Suprapubic skin (tissue), 4 donors: Measurements from ENCODE around the gene CHST14. TPM values are rescaled to one million over a fixed set of nuclear protein-coding genes. Genes with fewer than 3 reads are reported as not detected.

ENCODE experiments used
- DNase-seq, 2 donors: peaks; one replicate each; pipeline ENCODE4 v3.0.0-alpha.2; 2019; ENCODE audit warnings: low spot score in 2 of 2
- H3K27ac ChIP-seq: fragments of 200-600 bp; sonication (generic); one replicate; pipeline ENCODE4 v1.5.1; 2019
- H3K27me3 ChIP-seq: fragments of 200-600 bp; sonication (generic); one replicate; pipeline ENCODE4 v1.5.1; 2019
- H3K36me3 ChIP-seq: fragments of 200-600 bp; sonication (generic); one replicate; pipeline ENCODE4 v1.5.1; 2019
- H3K4me1 ChIP-seq: fragments of 200-600 bp; sonication (generic); one replicate; pipeline ENCODE4 v1.5.1; 2019
- H3K4me3 ChIP-seq: fragments of 200-600 bp; sonication (generic); one replicate; pipeline ENCODE4 v1.5.1; 2019; ENCODE audit warnings: mild to moderate bottlenecking
- H3K9me3 ChIP-seq: fragments of 200-600 bp; sonication (generic); one replicate; pipeline ENCODE4 v1.5.1; 2019
- EP300 ChIP-seq: sonication (generic); formaldehyde crosslinking; IDR thresholded peaks from one replicate; pipeline ENCODE4 v1.6.1; 2017; ENCODE audit warnings: antibody characterized with exemption
- POLR2A ChIP-seq, 2 donors: fragments of 450-650 bp; IDR thresholded peaks; one replicate each; pipeline ENCODE4 v1.6.1; 2017; ENCODE audit warnings: antibody characterized with exemption in 2 of 2, mild to moderate bottlenecking in 2 of 2, moderate library complexity in 2 of 2
- POLR2AphosphoS5 ChIP-seq, 3 donors: sonication (generic); formaldehyde crosslinking; IDR thresholded peaks; one replicate each; pipeline ENCODE4 v1.6.1; 2017; ENCODE audit warnings: antibody characterized with exemption in 3 of 3
- WGBS: methylation state at CpG from one replicate; pipeline ENCODE4 v1.1.5; 2018; 5-methylcytosine and 5-hydroxymethylcytosine counted together
- total RNA-seq, 4 donors: library from RNA; depleted of rRNA; stranded (reverse); fragments of >200 nt; gene quantifications; one replicate each; pipeline ENCODE4 v1.1.0, GENCODE V29; 2016
- TF ChIP-seq, protein P1 (sequence below), 2 donors: fragments of 200-600 bp in 1 of 2; fragments of 450-650 bp in 1 of 2; sonication (generic) in 1 of 2; IDR thresholded peaks; one replicate each; pipeline ENCODE4 v1.5.1; 2016 to 2019; ENCODE audit warnings: antibody characterized with exemption in 2 of 2, mild to moderate bottlenecking in 1 of 2, moderate library complexity in 1 of 2

Gene CHST14
- total RNA-seq, 4 donors from 2014 or later: 6.9 to 13.6 (median 8.3) TPM

DNA sequence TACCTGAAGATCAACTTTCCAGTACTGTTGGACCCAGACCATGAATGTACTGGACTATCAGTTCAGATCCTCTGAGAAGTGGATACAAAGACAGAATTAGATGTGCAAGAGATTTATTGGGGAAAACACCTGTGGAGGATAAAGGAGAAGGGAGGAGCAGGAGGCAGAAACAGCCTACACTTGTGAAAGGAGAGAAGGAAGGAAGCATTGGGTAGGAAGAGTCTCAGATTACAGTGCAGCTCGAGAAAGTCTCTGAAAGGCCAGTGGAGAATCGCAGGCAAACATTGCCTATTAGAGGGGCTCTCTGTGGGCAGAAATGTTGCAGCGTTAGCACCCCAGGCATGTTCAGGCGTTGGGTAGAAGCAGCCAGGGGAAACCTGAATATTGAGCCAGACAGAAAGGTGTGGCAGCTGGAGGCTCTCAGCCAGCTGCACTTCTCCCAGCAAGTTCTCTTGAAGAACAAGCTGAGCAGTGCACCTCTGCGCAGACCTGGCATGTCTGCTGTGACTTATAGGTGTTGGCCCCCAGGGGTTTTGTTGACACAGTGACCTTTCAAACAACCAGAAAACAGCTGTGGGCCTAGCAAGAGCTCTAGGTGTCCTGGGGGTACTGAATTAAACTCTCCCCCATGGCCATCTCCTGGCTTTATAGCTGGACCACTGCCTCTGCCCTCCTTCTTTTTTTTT lies 7.0 kb downstream of the CHST14 start:
- Histone ChIP-seq H3K36me3 (no peaks in the 10 kb centered on the region), H3K27me3 (no peaks in the 10 kb centered on the region), H3K4me3 (no peak overlapping the region), H3K9me3 (no peaks in the 10 kb centered on the region), H3K27ac (no peak overlapping the region), H3K4me1 (peaks cover 15% of the 10 kb centered on the region)
- DNase-seq: peak in 1 of 2 donors; percentile 32
- TF ChIP-seq POLR2A (IDR thresholded peaks at IDR 0.05) (no peak), EP300 (no peak), POLR2AphosphoS5 (IDR thresholded peaks at IDR 0.05) (no peak)
- 33% methylated on average over 5 of the region's 5 CpGs for WGBS

- H3K36me3 ChIP-seq: no peaks in the 10 kb centered on the region
Measured at GRCh38 chr15:40479024-40479423, 8.2 kb downstream of the CHST14 start.

GRCh38 chr15:40481341-40482074 lies 10.7 kb downstream of the CHST14 start:
- WGBS: 57% methylated on average over 1 of the region's 1 CpG
- H3K9me3 ChIP-seq: no peaks in the 10 kb centered on the region

More at GRCh38 chr15:40479024-40479423, 8.2 kb downstream of the CHST14 start:
- Histone ChIP-seq H3K27me3 (no peaks in the 10 kb centered on the region), H3K4me1 (peaks cover 15% of the 10 kb centered on the region), H3K9me3 (no peaks in the 10 kb centered on the region), H3K27ac (no peak overlapping the region), H3K4me3 (no peak overlapping the region)
- TF ChIP-seq, protein P1, sequence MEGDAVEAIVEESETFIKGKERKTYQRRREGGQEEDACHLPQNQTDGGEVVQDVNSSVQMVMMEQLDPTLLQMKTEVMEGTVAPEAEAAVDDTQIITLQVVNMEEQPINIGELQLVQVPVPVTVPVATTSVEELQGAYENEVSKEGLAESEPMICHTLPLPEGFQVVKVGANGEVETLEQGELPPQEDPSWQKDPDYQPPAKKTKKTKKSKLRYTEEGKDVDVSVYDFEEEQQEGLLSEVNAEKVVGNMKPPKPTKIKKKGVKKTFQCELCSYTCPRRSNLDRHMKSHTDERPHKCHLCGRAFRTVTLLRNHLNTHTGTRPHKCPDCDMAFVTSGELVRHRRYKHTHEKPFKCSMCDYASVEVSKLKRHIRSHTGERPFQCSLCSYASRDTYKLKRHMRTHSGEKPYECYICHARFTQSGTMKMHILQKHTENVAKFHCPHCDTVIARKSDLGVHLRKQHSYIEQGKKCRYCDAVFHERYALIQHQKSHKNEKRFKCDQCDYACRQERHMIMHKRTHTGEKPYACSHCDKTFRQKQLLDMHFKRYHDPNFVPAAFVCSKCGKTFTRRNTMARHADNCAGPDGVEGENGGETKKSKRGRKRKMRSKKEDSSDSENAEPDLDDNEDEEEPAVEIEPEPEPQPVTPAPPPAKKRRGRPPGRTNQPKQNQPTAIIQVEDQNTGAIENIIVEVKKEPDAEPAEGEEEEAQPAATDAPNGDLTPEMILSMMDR (IDR thresholded peaks at IDR 0.05): no peak
- no peak for TF ChIP-seq EP300
- no peak for TF ChIP-seq POLR2AphosphoS5 (IDR thresholded peaks at IDR 0.05)
- peak in 1 of 2 donors; percentile 52 for DNase-seq

GRCh38 chr15:40483919-40484318 lies 13.1 kb downstream of the CHST14 start:
- H3K9me3 ChIP-seq: no peaks in the 10 kb centered on the region
- no peaks in the 10 kb centered on the region for H3K36me3 ChIP-seq
- H3K4me1 ChIP-seq: peaks cover 2% of the 10 kb centered on the region
- no peak overlapping the region for H3K4me3 ChIP-seq
- 96% methylated on average over 2 of the region's 2 CpGs for WGBS
- H3K27ac ChIP-seq: no peak overlapping the region
- no peaks in the 10 kb centered on the region for H3K27me3 ChIP-seq
- TF ChIP-seq, protein P1 (IDR thresholded peaks at IDR 0.05): no peak
- no peak for TF ChIP-seq POLR2AphosphoS5 (IDR thresholded peaks at IDR 0.05)
- no peak for TF ChIP-seq EP300
- no peak for TF ChIP-seq POLR2A (IDR thresholded peaks at IDR 0.05)
- no peak for DNase-seq

More at GRCh38 chr15:40481341-40482074, 10.7 kb downstream of the CHST14 start:
- no peak for DNase-seq
- Histone ChIP-seq H3K4me1 (peaks cover 15% of the 10 kb centered on the region), H3K4me3 (no peak overlapping the region), H3K27me3 (no peaks in the 10 kb centered on the region), H3K36me3 (no peaks in the 10 kb centered on the region), H3K27ac (no peak overlapping the region)
- TF ChIP-seq POLR2A (IDR thresholded peaks at IDR 0.05) (no peak), POLR2AphosphoS5 (IDR thresholded peaks at IDR 0.05) (no peak), EP300 (no peak)
- TF ChIP-seq, protein P1 (IDR thresholded peaks at IDR 0.05): no peak

GRCh38 chr15:40486066-40486770 lies 15.4 kb downstream of the CHST14 start:
- no peak for DNase-seq
- no peak for TF ChIP-seq EP300
- TF ChIP-seq POLR2A (IDR thresholded peaks at IDR 0.05): no peak
- TF ChIP-seq, protein P1 (IDR thresholded peaks at IDR 0.05): no peak
- TF ChIP-seq POLR2AphosphoS5 (IDR thresholded peaks at IDR 0.05): no peak
- no peaks in the 10 kb centered on the region for H3K27me3 ChIP-seq
- H3K27ac ChIP-seq: no peak overlapping the region
- H3K9me3 ChIP-seq: no peaks in the 10 kb centered on the region
- no peaks in the 10 kb centered on the region for H3K4me1 ChIP-seq
- WGBS: 90% methylated on average over 36 of the region's 36 CpGs
- H3K4me3 ChIP-seq: no peak overlapping the region
- no peaks in the 10 kb centered on the region for H3K36me3 ChIP-seq
